Nephron progenitor cell (in vitro differentiated cells): ENCODE measurements around the gene MUL1.

Experiments used
- DNase-seq: peaks from one replicate; pipeline ENCODE4 v3.0.0; 2021
- H3K27ac Mint-ChIP-seq: 2 replicates; pipeline ENCODE4 v1.8.0; 2021; ENCODE audit warnings: mild to moderate bottlenecking, moderate library complexity, mixed read lengths
- H3K27me3 Mint-ChIP-seq: 2 replicates; pipeline ENCODE4 v1.8.0; 2021; ENCODE audit warnings: mild to moderate bottlenecking, low read depth, mixed read lengths; ENCODE audit not compliant: poor library complexity
- H3K36me3 Mint-ChIP-seq: 2 replicates; pipeline ENCODE4 v1.8.0; 2021; ENCODE audit warnings: low read depth, mixed read lengths
- H3K4me1 Mint-ChIP-seq: 2 replicates; pipeline ENCODE4 v1.8.0; 2021; ENCODE audit warnings: mixed read lengths
- H3K4me3 Mint-ChIP-seq: 2 replicates; pipeline ENCODE4 v1.8.0; 2021; ENCODE audit warnings: mild to moderate bottlenecking, moderate library complexity, mixed read lengths
- H3K9me3 Mint-ChIP-seq: 2 replicates; pipeline ENCODE4 v1.8.0; 2021; ENCODE audit warnings: mild to moderate bottlenecking, moderate library complexity, mixed read lengths
- CTCF ChIP-seq: fragments of 200-600 bp; sonication (generic); IDR thresholded peaks from 2 replicates; pipeline ENCODE4 v1.5.0; 2021; ENCODE audit warnings: antibody characterized with exemption

MUL1 gene

GRCh38 chr1:20481643-20482498 is 26.1 kb downstream of the MUL1 start:
- H3K27ac Mint-ChIP-seq: no peak overlapping the region
- H3K36me3 Mint-ChIP-seq: peaks cover 7% of the 10 kb centered on the region
- no peak for DNase-seq
- H3K4me1 Mint-ChIP-seq: peaks cover 75% of the 10 kb centered on the region
- peak overlapping the region; percentile 64 for H3K4me3 Mint-ChIP-seq
- H3K9me3 Mint-ChIP-seq: no peaks in the 10 kb centered on the region
- peaks cover 80% of the 10 kb centered on the region for H3K27me3 Mint-ChIP-seq
- no peak for TF ChIP-seq CTCF

- H3K27ac Mint-ChIP-seq: no peak overlapping the region
Observed at GRCh38 chr1:20480951-20481617, 26.9 kb downstream of the MUL1 start.

GRCh38 chr1:20480243-20480944 is 27.6 kb downstream of the MUL1 start:
- Mint-ChIP-seq H3K4me1 (peaks cover 88% of the 10 kb centered on the region), H3K36me3 (peaks cover 7% of the 10 kb centered on the region), H3K9me3 (no peaks in the 10 kb centered on the region), H3K27ac (no peak overlapping the region), H3K4me3 (no peak overlapping the region), H3K27me3 (peaks cover 82% of the 10 kb centered on the region)
- no peak for DNase-seq
- no peak for TF ChIP-seq CTCF

More at GRCh38 chr1:20480951-20481617, 26.9 kb downstream of the MUL1 start:
- DNase-seq: no peak
- TF ChIP-seq CTCF: no peak
- no peaks in the 10 kb centered on the region for H3K9me3 Mint-ChIP-seq
- H3K4me3 Mint-ChIP-seq: no peak overlapping the region
- peaks cover 7% of the 10 kb centered on the region for H3K36me3 Mint-ChIP-seq
- H3K27me3 Mint-ChIP-seq: peaks cover 80% of the 10 kb centered on the region
- H3K4me1 Mint-ChIP-seq: peaks cover 81% of the 10 kb centered on the region

- Mint-ChIP-seq H3K36me3 (peaks cover 7% of the 10 kb centered on the region), H3K4me1 (peaks cover 94% of the 10 kb centered on the region), H3K4me3 (no peak overlapping the region), H3K27ac (no peak overlapping the region), H3K27me3 (peaks cover 85% of the 10 kb centered on the region), H3K9me3 (no peaks in the 10 kb centered on the region)
- DNase-seq: no peak
- no peak for TF ChIP-seq CTCF
Observed at GRCh38 chr1:20479840-20480239, 28.1 kb downstream of the MUL1 start.

- H3K27ac Mint-ChIP-seq: no peak overlapping the region
- H3K9me3 Mint-ChIP-seq: no peaks in the 10 kb centered on the region
- peak overlapping the region; percentile 41 for H3K4me3 Mint-ChIP-seq
- H3K36me3 Mint-ChIP-seq: peaks cover under 1% of the 10 kb centered on the region
- peaks cover 89% of the 10 kb centered on the region for H3K4me1 Mint-ChIP-seq
- no peak for DNase-seq
- TF ChIP-seq CTCF: no peak
- peaks cover 85% of the 10 kb centered on the region for H3K27me3 Mint-ChIP-seq
Observed at GRCh38 chr1:20478057-20478635, 29.8 kb downstream of the MUL1 start.
